Keratinocyte (primary cell): ENCODE data around the gene GLI2.

Experiments
- EZH2 ChIP-seq: IDR thresholded peaks from one replicate; pipeline ENCODE4 v1.6.1; 2012; ENCODE audit warnings: inconsistent platforms, mild to moderate bottlenecking, low read length, moderate library complexity
- TF ChIP-seq, protein P1 (sequence below), 3 experiments: IDR thresholded peaks in 1 of 3; conservative IDR thresholded peaks in 1 of 3; optimal IDR thresholded peaks in 1 of 3; 2 replicates in 2 of 3; 3 replicates in 1 of 3; pipeline versions ENCODE3 to v1.5.1; 2011; ENCODE audit warnings: low read length in 3 of 3, mild to moderate bottlenecking in 3 of 3, moderate library complexity in 2 of 3, control low read depth in 1 of 3, inconsistent platforms in 1 of 3; ENCODE audit not compliant: insufficient read depth in 2 of 3; ENCODE audit errors: extremely low read depth in 1 of 3

DNA sequence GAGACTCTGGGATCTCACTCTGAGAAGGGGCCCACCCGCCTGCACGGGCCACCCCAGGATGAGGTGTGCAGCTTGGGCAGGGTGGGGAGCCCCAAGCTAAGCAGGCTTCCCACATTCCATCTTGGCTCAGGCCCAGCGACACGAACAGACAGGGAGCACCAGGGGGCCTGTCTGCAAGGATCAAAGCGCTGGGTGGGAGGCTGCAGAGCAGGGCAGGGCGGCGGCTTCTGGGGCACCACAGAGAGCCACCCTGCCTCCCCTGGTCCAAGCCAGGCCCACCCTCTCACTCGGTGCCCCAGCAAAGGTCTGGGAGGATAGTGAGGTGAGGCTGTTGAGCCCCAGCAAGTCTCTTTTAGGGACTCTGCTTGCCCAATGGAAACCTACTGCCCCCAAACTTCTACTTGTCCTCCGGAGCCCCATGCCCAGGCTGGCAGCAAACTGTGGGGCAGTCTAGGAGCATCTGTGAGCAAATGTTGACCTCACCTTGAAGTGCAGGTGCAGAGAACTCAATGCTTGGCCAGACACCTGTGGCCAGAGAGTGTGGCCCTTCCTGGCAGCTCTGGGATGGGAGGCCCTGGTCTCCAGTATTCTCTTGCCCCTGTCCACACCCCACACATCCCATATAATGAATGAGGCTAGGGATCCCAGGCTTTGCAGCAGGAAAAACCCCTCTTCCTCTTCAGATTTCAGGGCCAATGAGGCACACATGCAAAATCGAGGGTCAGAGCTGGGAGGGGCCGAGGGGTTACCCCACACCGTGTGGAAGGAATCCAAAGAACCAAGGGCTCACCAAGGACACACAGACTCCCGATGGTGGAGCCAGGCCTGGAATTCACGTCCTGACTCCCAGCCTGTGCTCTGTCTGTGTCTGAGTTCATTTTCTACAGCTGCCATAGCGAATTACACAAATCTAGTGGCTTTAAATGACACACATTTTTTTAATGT is 18.8 kb upstream of the GLI2 start:
- TF ChIP-seq, protein P1, sequence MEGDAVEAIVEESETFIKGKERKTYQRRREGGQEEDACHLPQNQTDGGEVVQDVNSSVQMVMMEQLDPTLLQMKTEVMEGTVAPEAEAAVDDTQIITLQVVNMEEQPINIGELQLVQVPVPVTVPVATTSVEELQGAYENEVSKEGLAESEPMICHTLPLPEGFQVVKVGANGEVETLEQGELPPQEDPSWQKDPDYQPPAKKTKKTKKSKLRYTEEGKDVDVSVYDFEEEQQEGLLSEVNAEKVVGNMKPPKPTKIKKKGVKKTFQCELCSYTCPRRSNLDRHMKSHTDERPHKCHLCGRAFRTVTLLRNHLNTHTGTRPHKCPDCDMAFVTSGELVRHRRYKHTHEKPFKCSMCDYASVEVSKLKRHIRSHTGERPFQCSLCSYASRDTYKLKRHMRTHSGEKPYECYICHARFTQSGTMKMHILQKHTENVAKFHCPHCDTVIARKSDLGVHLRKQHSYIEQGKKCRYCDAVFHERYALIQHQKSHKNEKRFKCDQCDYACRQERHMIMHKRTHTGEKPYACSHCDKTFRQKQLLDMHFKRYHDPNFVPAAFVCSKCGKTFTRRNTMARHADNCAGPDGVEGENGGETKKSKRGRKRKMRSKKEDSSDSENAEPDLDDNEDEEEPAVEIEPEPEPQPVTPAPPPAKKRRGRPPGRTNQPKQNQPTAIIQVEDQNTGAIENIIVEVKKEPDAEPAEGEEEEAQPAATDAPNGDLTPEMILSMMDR (optimal IDR thresholded peaks at IDR 0.05 in 1 of 3, IDR thresholded peaks at IDR 0.05 in 1 of 3, conservative IDR thresholded peaks at IDR 0.05 in 1 of 3; ENCODE audit: extremely low read depth in 1 of 3, insufficient read depth in 2 of 3, low read length in 3 of 3), result no peak
- TF ChIP-seq EZH2, result no peak
